Heart left ventricle (tissue), 13 donors: Measurements from ENCODE around the gene C1orf167.

Source experiments
- CTCF ChIP-seq, 12 donors: fragments of 200-600 bp; sonication (generic) in 4 of 12; IDR thresholded peaks; one replicate each; pipeline versions ENCODE4 v1.5.0 to v1.8.0; 2018 to 2022; ENCODE audit warnings: antibody characterized with exemption in 12 of 12, mild to moderate bottlenecking in 5 of 12
- POLR2A ChIP-seq, 2 donors: fragments of 450-650 bp; IDR thresholded peaks; one replicate each; pipeline ENCODE4 v1.6.1; 2017; ENCODE audit warnings: antibody characterized with exemption in 2 of 2, mild to moderate bottlenecking in 2 of 2, moderate library complexity in 2 of 2
- donor health status: ischemic (EF 13 %, LVEDD 7.1; RV severe dilation, severe dysfunction).
- donor health status: DM: no; HTN: yes; CAD: no.
- donor health status: DM: no; HTN: no; CAD: no.
- donor health status: ischemic (EF 25% LVEDD 6.9; RV normal size, moderate dysfunction).
- donor health status: ischemic (EF 25% LVEDD 5.7; RV mildly dilated, moderate dysfunction).
- donor health status: ischemic (EF 35%, LVEDD 5.7; RV mildly dilated, moderate dysfunction).
- donor health status: nonischemic (EF 11% LVEDD 7.7; RV severe dilation, severe dysfunction).
- donor health status: DM: yes; HTN: yes; CAD: no.
- donor health status: PGD.
- donor health status: ischemic (EF 29% LVEDD 5.4; RV normal size, mild dysfunction).
- donor health status: nonischemic (EF 23%, LVEDD 6.1; RV moderate dilation, normal function).

GRCh38 chr1:11746795-11747487 is 15.1 kb upstream of the C1orf167 start:
- no peak for TF ChIP-seq CTCF (IDR thresholded peaks at IDR 0.05)
- TF ChIP-seq POLR2A (IDR thresholded peaks at IDR 0.05) = no peak
